GM18508 (cell line): ENCODE measurements around the gene ASH1L.
"Not testable (repeated sequence)": the region's sequence is repeated elsewhere in the genome, so short reads cannot be mapped to it uniquely, and the experiment has no call there.

Experiments
- ATAC-seq: cut with Tn5 transposase; IDR thresholded peaks from one replicate; pipeline ENCODE4 v1.9.1; 2021; ENCODE audit warnings: moderate number of reproducible peaks; ENCODE audit not compliant: insufficient read depth, unreplicated experiment

ASH1L gene

GRCh38 chr1:155504207-155504606 lies 58.4 kb downstream of the ASH1L start:
- no peak for ATAC-seq

GRCh38 chr1:155499953-155500639 lies 62.5 kb downstream of the ASH1L start:
- ATAC-seq, result no peak

- ATAC-seq, result no peak
These were observed 63.3 kb downstream of the ASH1L start for GRCh38 chr1:155499263-155499662.

GRCh38 chr1:155493595-155493994 lies 69.0 kb downstream of the ASH1L start:
- ATAC-seq, result not testable (repeated sequence)

GRCh38 chr1:155488419-155488818 lies 74.2 kb downstream of the ASH1L start:
- ATAC-seq, result not testable (repeated sequence)

GRCh38 chr1:155487541-155487940 lies 75.1 kb downstream of the ASH1L start:
- no peak for ATAC-seq

GRCh38 chr1:155486952-155487351 lies 75.7 kb downstream of the ASH1L start:
- not testable (repeated sequence) for ATAC-seq

GRCh38 chr1:155485945-155486344 lies 76.7 kb downstream of the ASH1L start:
- no peak for ATAC-seq

- no peak for ATAC-seq
These were observed 77.4 kb downstream of the ASH1L start for GRCh38 chr1:155485222-155485621.

GRCh38 chr1:155481741-155482241 lies 80.8 kb downstream of the ASH1L start:
- ATAC-seq, result no peak

- ATAC-seq, result no peak
These were observed 83.4 kb downstream of the ASH1L start for GRCh38 chr1:155479205-155479604.

- ATAC-seq, result no peak
These were observed 84.2 kb downstream of the ASH1L start for GRCh38 chr1:155478270-155478852.

GRCh38 chr1:155474146-155474545 lies 88.5 kb downstream of the ASH1L start:
- no peak for ATAC-seq

GRCh38 chr1:155473151-155473821 lies 89.3 kb downstream of the ASH1L start:
- no peak for ATAC-seq

- ATAC-seq, result no peak
These were observed 90.0 kb downstream of the ASH1L start for GRCh38 chr1:155472491-155473083.

- ATAC-seq, result no peak
These were observed 90.7 kb downstream of the ASH1L start for GRCh38 chr1:155471891-155472290.

- ATAC-seq, result no peak
These were observed 91.6 kb downstream of the ASH1L start for GRCh38 chr1:155471026-155471425.

GRCh38 chr1:155466996-155467395 lies 95.6 kb downstream of the ASH1L start:
- no peak for ATAC-seq

GRCh38 chr1:155466617-155466972 lies 96.0 kb downstream of the ASH1L start:
- ATAC-seq, result no peak

GRCh38 chr1:155463865-155464650 lies 98.5 kb downstream of the ASH1L start:
- no peak for ATAC-seq
